Common myeloid progenitor, CD34-positive (primary cell): Measurements from ENCODE around the gene MARCOL.
"Not testable (repeated sequence)": the region's sequence is repeated elsewhere in the genome, so short reads cannot be mapped to it uniquely, and the experiment has no call there.

Source experiments
- CTCF ChIA-PET: fragments of 350-600 bp; sonication (Branson Sonifier 250); formaldehyde crosslinking; loops from one replicate; lab custom pipeline; 2021; ENCODE audit warnings: antibody characterized with exemption; lab: Charles Lee
- POLR2A ChIA-PET: fragments of 350-600 bp; sonication (Branson Sonifier 250); formaldehyde crosslinking; loops from one replicate; lab custom pipeline; 2021; ENCODE audit warnings: antibody characterized with exemption; lab: Charles Lee
- DNase-seq, 3 donors: peaks; one replicate each; pipeline versions ENCODE4 v3.0.0 to v3.0.0-alpha.2; 2013
- H3K27ac ChIP-seq, 2 experiments: 1 replicate in 1 of 2; 2 replicates in 1 of 2; pipeline ENCODE4 v1.7.0; 2013; ENCODE audit warnings: inconsistent platforms in 2 of 2, low read length in 2 of 2, mild to moderate bottlenecking in 2 of 2, low read depth in 1 of 2, moderate library complexity in 1 of 2; ENCODE audit not compliant: severe bottlenecking in 2 of 2, insufficient read depth in 1 of 2, poor library complexity in 1 of 2
- H3K27me3 ChIP-seq, 5 experiments: replicated peaks in 2 of 5; 1 replicate in 3 of 5; 2 replicates in 2 of 5; pipeline versions ENCODE4 v1.6.1 to v1.7.0; 2013; ENCODE audit warnings: low read length in 4 of 5, mild to moderate bottlenecking in 2 of 5, moderate library complexity in 2 of 5, inconsistent platforms in 1 of 5; ENCODE audit not compliant: insufficient read depth in 5 of 5, control insufficient read depth in 4 of 5
- H3K36me3 ChIP-seq, 4 experiments: 1 replicate in 2 of 4; 2 replicates in 2 of 4; pipeline versions ENCODE4 v1.6.1 to v1.7.0; 2013; ENCODE audit warnings: low read length in 3 of 4, control low read depth in 1 of 4, mild to moderate bottlenecking in 1 of 4; ENCODE audit not compliant: control insufficient read depth in 4 of 4, insufficient read depth in 4 of 4
- H3K4me1 ChIP-seq, 4 experiments: 1 replicate in 3 of 4; 2 replicates in 1 of 4; pipeline versions ENCODE4 v1.6.1 to v1.7.1; 2013; ENCODE audit warnings: low read length in 3 of 4, mild to moderate bottlenecking in 3 of 4, control low read depth in 1 of 4, inconsistent platforms in 1 of 4, moderate library complexity in 1 of 4; ENCODE audit not compliant: control insufficient read depth in 4 of 4, insufficient read depth in 4 of 4; ENCODE audit errors: control extremely low read depth in 1 of 4
- H3K4me3 ChIP-seq, 7 experiments: 1 replicate in 4 of 7; 2 replicates in 3 of 7; pipeline versions ENCODE4 v1.5.1 to v1.7.0; 2013; ENCODE audit warnings: mild to moderate bottlenecking in 7 of 7, low read length in 6 of 7, moderate library complexity in 6 of 7, inconsistent platforms in 2 of 7, low read depth in 2 of 7, control low read depth in 1 of 7; ENCODE audit not compliant: insufficient read depth in 4 of 7, control insufficient read depth in 1 of 7; ENCODE audit errors: extremely low read depth in 1 of 7
- H3K9me3 ChIP-seq, 5 experiments: 1 replicate in 4 of 5; 2 replicates in 1 of 5; pipeline versions ENCODE4 v1.6.1 to v1.7.1; 2013; ENCODE audit warnings: low read length in 4 of 5, mild to moderate bottlenecking in 2 of 5, inconsistent platforms in 1 of 5, low read depth in 1 of 5, moderate library complexity in 1 of 5; ENCODE audit not compliant: control insufficient read depth in 4 of 5, insufficient read depth in 2 of 5; ENCODE audit errors: control extremely low read depth in 1 of 5
- WGBS: methylation state at CpG from one replicate; pipeline ENCODE4 v1.1.5; 2013; ENCODE audit not compliant: insufficient coverage; 5-methylcytosine and 5-hydroxymethylcytosine counted together

The MARCOL gene

DNA sequence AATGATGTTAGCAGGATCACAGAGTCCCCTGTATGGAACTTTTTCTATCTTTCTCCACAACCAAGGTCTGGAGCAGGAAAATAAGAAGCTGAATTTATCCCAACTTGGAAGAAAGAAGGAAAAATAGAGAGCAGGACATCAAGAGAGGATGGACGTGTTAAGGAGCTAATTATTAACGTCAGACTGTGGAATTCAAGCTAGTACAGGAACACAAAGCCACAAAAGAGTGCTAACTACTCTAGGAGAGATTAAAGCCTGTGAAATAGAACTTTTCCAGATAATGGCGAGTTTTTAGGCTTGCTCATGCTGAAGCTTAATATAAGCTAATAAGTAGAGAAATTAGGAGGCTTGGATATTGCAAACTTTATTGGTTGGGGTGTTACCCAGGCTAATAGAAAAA is 29.6 kb downstream of the MARCOL start:
- ChIA-PET POLR2A (no interaction called here), CTCF (no interaction called here)
- WGBS = 89% methylated on average over 3 of the region's 3 CpGs
- no peaks in the 10 kb centered on the region for H3K4me1 ChIP-seq
- DNase-seq = no peak
- H3K4me3 ChIP-seq = no peak overlapping the region
- no peaks in the 10 kb centered on the region for H3K27me3 ChIP-seq
- no peak overlapping the region for H3K27ac ChIP-seq
- no peaks in the 10 kb centered on the region for H3K36me3 ChIP-seq
- H3K9me3 ChIP-seq = peaks cover 0 to 1% (median 0%) of the 10 kb centered on the region in 5 experiments

GRCh38 chr5:148268566-148268965 is 30.2 kb downstream of the MARCOL start, which contains the start of gene SPINK13:
Gene SPINK13 (plus strand): TSS chr5:148268794. CDS start chr5:148270073, 1,279 bp downstream.
- Histone ChIP-seq H3K36me3 (no peaks in the 10 kb centered on the region), H3K4me3 (no peak within 1 kb of the TSS), H3K27me3 (no peaks in the 10 kb centered on the region), H3K27ac (no peak within 1 kb of the TSS), H3K9me3 (peaks cover 0 to 1% (median 0%) of the 10 kb centered on the region in 5 experiments), H3K4me1 (no peaks in the 10 kb centered on the region)
- no peak for DNase-seq
- ChIA-PET CTCF (no interaction called here), POLR2A (no interaction called here)
- WGBS = 94% methylated on average over 4 of the region's 4 CpGs

DNA sequence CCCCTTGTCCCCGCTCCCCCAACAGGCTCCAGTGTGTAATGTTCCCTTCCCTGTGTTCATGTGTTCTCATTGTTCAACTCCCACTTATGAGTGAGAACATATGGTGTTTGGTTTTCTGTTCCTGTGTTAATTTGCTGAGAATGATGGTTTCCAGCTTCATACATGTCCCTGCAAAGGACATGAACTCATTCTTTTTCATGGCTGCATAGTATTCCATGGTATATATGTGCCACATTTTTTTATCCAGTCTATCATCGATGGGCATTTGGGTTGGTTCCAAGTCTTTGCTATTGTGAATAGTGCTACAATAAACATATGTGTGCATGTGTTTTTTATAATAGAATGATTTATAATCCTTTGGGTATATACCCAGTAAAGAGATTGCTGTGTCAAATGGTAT is 36.8 kb downstream of the MARCOL start:
- H3K9me3 ChIP-seq, H3K27ac ChIP-seq, POLR2A ChIA-PET, H3K27me3 ChIP-seq, H3K4me1 ChIP-seq, H3K4me3 ChIP-seq, CTCF ChIA-PET, H3K36me3 ChIP-seq, DNase-seq: not testable (repeated sequence)
- no CpG with 5 or more reads among the region's 2 CpGs for WGBS

GRCh38 chr5:148280893-148281292 is 42.6 kb downstream of the MARCOL start:
- peak in 1 of 3 donors; percentile 0 for DNase-seq
- 58% methylated on average over 3 of the region's 5 CpGs for WGBS
- CTCF ChIA-PET, H3K4me1 ChIP-seq, H3K27me3 ChIP-seq, POLR2A ChIA-PET, H3K9me3 ChIP-seq, H3K27ac ChIP-seq, H3K4me3 ChIP-seq, H3K36me3 ChIP-seq: not testable (repeated sequence)

DNA sequence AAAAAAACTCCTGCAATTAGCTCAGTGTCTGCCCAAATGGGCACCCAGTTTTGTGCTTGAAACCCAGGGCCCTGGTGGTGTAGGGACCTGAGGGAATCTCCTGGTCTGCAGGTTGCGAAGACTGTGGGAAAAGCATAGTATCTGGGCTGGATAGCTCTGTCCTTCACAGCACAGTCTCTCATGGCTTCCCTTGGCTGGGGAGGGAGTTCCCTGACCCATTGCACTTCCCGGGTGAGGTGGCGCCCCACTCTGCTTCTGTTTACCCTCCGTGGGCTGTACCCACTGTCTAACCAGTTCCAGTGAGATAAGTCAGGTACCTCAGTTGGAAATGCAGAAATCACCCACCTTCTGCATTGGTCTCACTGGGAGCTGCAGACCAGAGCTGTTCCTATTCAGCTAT is 43.0 kb downstream of the MARCOL start:
- H3K27ac ChIP-seq, H3K36me3 ChIP-seq, H3K27me3 ChIP-seq, H3K4me1 ChIP-seq, H3K4me3 ChIP-seq, DNase-seq, H3K9me3 ChIP-seq, POLR2A ChIA-PET: not testable (repeated sequence)
- 100% methylated on average over 3 of the region's 4 CpGs for WGBS
- CTCF ChIA-PET = interaction anchor here (0.6 kb wide), 1 partner anchor 155 kb away, joined by 3 read pairs; no protein-coding TSS in a partner anchor

- H3K36me3 ChIP-seq = no peaks in the 10 kb centered on the region
- no peaks in the 10 kb centered on the region for H3K27me3 ChIP-seq
- WGBS = 100% methylated on average over 1 of the region's 6 CpGs
- peaks cover 0 to 5% (median 0%) of the 10 kb centered on the region in 4 experiments for H3K4me1 ChIP-seq
- ChIA-PET CTCF (interaction anchor here (0.8 to 1.5 kb wide), 7 partner anchors 9 to 439 kb away, joined by 3 to 14 read pairs (median 3); no protein-coding TSS in a partner anchor), POLR2A (interaction anchor here (1.1 kb wide), 1 partner anchor 440 kb away, joined by 5 read pairs; no protein-coding TSS in a partner anchor)
- no peak overlapping the region for H3K27ac ChIP-seq
- no peaks in the 10 kb centered on the region for H3K9me3 ChIP-seq
- no peak overlapping the region for H3K4me3 ChIP-seq
- peak; percentile 14 to 48 (median 46) for DNase-seq
These were observed 52.2 kb downstream of the MARCOL start for GRCh38 chr5:148290271-148291195.
